Spleen (tissue), 11 donors: ENCODE measurements around the gene MASP1. TPM values are rescaled to one million over a fixed set of nuclear protein-coding genes. Genes with fewer than 3 reads are reported as not detected.

Experiments used
- DNase-seq: peaks from one replicate; pipeline ENCODE4 v3.0.0-alpha.2; 2020
- H3K27ac ChIP-seq, 8 donors: fragments of 200-600 bp; sonication (generic) in 7 of 8; 1 replicate in 4 of 8; 2 replicates in 4 of 8; pipeline versions ENCODE4 v1.5.0 to v1.8.0; 2016 to 2021; ENCODE audit warnings: inconsistent platforms in 4 of 8, mild to moderate bottlenecking in 4 of 8, moderate library complexity in 1 of 8
- H3K27me3 ChIP-seq, 7 donors: fragments of 200-600 bp; sonication (generic) in 6 of 7; replicated peaks in 1 of 7; 1 replicate in 4 of 7; 2 replicates in 3 of 7; pipeline versions ENCODE4 v1.5.0 to v1.8.0; 2016 to 2021; ENCODE audit warnings: inconsistent platforms in 3 of 7, mild to moderate bottlenecking in 1 of 7
- H3K36me3 ChIP-seq, 6 donors: fragments of 200-600 bp; sonication (generic) in 5 of 6; 1 replicate in 4 of 6; 2 replicates in 2 of 6; pipeline versions ENCODE4 v1.5.0 to v1.8.0; 2016 to 2021; ENCODE audit warnings: inconsistent platforms in 2 of 6
- H3K4me1 ChIP-seq, 6 donors: fragments of 200-600 bp; sonication (generic) in 5 of 6; 1 replicate in 3 of 6; 2 replicates in 3 of 6; pipeline versions ENCODE4 v1.5.0 to v1.8.0; 2016 to 2021; ENCODE audit warnings: inconsistent platforms in 3 of 6
- H3K4me3 ChIP-seq, 8 donors: fragments of 200-600 bp; sonication (generic) in 7 of 8; 1 replicate in 4 of 8; 2 replicates in 4 of 8; pipeline versions ENCODE4 v1.5.0 to v1.8.0; 2016 to 2021; ENCODE audit warnings: inconsistent platforms in 4 of 8, mild to moderate bottlenecking in 4 of 8, moderate library complexity in 2 of 8
- H3K9me3 ChIP-seq, 8 donors: fragments of 200-600 bp; sonication (generic) in 7 of 8; 1 replicate in 4 of 8; 2 replicates in 4 of 8; pipeline versions ENCODE4 v1.5.0 to v1.8.0; 2016 to 2021; ENCODE audit warnings: inconsistent platforms in 4 of 8
- CTCF ChIP-seq, 11 experiments: fragments of 200-600 bp in 7 of 11; fragments of 450-650 bp in 4 of 11; sonication (generic) in 4 of 11; IDR thresholded peaks in 8 of 11; conservative IDR thresholded peaks in 3 of 11; 1 replicate in 7 of 11; 2 replicates in 4 of 11; pipeline versions ENCODE4 v1.4.0 to v1.8.0; 2016 to 2021; ENCODE audit warnings: antibody characterized with exemption in 11 of 11, inconsistent platforms in 4 of 11, mild to moderate bottlenecking in 1 of 11
- POLR2A ChIP-seq, 3 donors: fragments of 450-650 bp; IDR thresholded peaks; one replicate each; pipeline ENCODE4 v1.5.1; 2017; ENCODE audit warnings: antibody characterized with exemption in 3 of 3, mild to moderate bottlenecking in 1 of 3
- POLR2AphosphoS5 ChIP-seq, 3 donors: sonication (generic); formaldehyde crosslinking; IDR thresholded peaks; one replicate each; pipeline ENCODE4 v1.5.1; 2017; ENCODE audit warnings: antibody characterized with exemption in 3 of 3
- WGBS, 5 donors: extraction: QIAGEN DNeasy Blood & Tissue Kit in 3 of 5; methylation state at CpG; one replicate each; pipeline versions ENCODE4 v1.1.5 to v1.1.7; 2013 to 2018; 5-methylcytosine and 5-hydroxymethylcytosine counted together
- intact Hi-C: fragments of 100-400 bp; cut with DNase I; formaldehyde crosslinking; loops from one replicate; pipeline ENCODE4 v1.15.0; 2023; ENCODE audit warnings: low total_unique reads
- polyA plus RNA-seq, 3 donors: library from polyadenylated mRNA; stranded (reverse); fragments of 200-250 nt; gene quantifications; one replicate each; pipeline ENCODE4 v1.2.1, GENCODE V29; 2013
- total RNA-seq, 7 donors: library from RNA; depleted of rRNA in 3 of 7; stranded (reverse); fragments of >200 nt in 3 of 7; fragmentation: NEBNext Ultra II Directional in 4 of 7; extraction: Animal tissue kit (Norgen Biotek cat#: 25700) in 4 of 7; gene quantifications; one replicate each; pipeline versions ENCODE4 v1.1.0 to v1.2.1, GENCODE V29; 2016 to 2021
- donor health status: healthy with polysubstance abuse.
- donor health status: DM: no; HTN: no; CAD: no; lungs with moderate emphysema.
- donor health status: DM: no; HTN: no; CAD: no.
- donor health status: Bipolar disorder and iron deficiency.
- donor health status: healthy.
- donor health status: DM: no; HTN: no; CAD: no.
- donor health status: DM: yes; HTN: yes; CAD: no.

MASP1 gene
- total and polyA plus RNA-seq, 10 donors: 0.05 to 1.9 (median 0.39) TPM; not detected in 2

GRCh38 chr3:187305881-187306280 lies 14.3 kb upstream of the MASP1 start:
- Histone ChIP-seq H3K4me1 (no peaks in the 10 kb centered on the region), H3K27ac (no peak overlapping the region), H3K4me3 (no peak overlapping the region), H3K36me3 (no peaks in the 10 kb centered on the region), H3K27me3 (peaks cover 0 to 16% (median 0%) of the 10 kb centered on the region in 7 donors), H3K9me3 (peaks cover 0 to 7% (median 0%) of the 10 kb centered on the region in 8 donors)
- TF ChIP-seq CTCF (IDR thresholded peaks at IDR 0.05 in 8 of 11, conservative IDR thresholded peaks at IDR 0.05 in 3 of 11) (no peak), POLR2AphosphoS5 (IDR thresholded peaks at IDR 0.05) (no peak), POLR2A (IDR thresholded peaks at IDR 0.05) (no peak)
- DNase-seq: no peak
- 66 to 85% (median 78%) methylated on average over 7 of the region's 7 CpGs for WGBS, 5 donors
- intact Hi-C loops: no loop called here

- no peaks in the 10 kb centered on the region for H3K4me1 ChIP-seq
- H3K9me3 ChIP-seq: peaks cover 0 to 7% (median 0%) of the 10 kb centered on the region in 8 donors
- intact Hi-C loops: no loop called here
- 90 to 98% (median 92%) methylated on average over 4 of the region's 4 CpGs for WGBS, 5 donors
- H3K27me3 ChIP-seq: peaks cover 0 to 28% (median 0%) of the 10 kb centered on the region in 7 donors
- H3K4me3 ChIP-seq: no peak overlapping the region
- H3K27ac ChIP-seq: no peak overlapping the region
- no peak for DNase-seq
- H3K36me3 ChIP-seq: no peaks in the 10 kb centered on the region
- TF ChIP-seq CTCF (IDR thresholded peaks at IDR 0.05 in 8 of 11, conservative IDR thresholded peaks at IDR 0.05 in 3 of 11) (no peak), POLR2AphosphoS5 (IDR thresholded peaks at IDR 0.05) (no peak), POLR2A (IDR thresholded peaks at IDR 0.05) (no peak)
Observed at GRCh38 chr3:187299611-187300010, 8.1 kb upstream of the MASP1 start.

GRCh38 chr3:187296911-187297310 lies 5.4 kb upstream of the MASP1 start:
- H3K27ac ChIP-seq: no peak overlapping the region
- no peak for DNase-seq
- 69 to 88% (median 81%) methylated on average over 2 of the region's 2 CpGs for WGBS, 5 donors
- TF ChIP-seq POLR2AphosphoS5 (IDR thresholded peaks at IDR 0.05) (no peak), POLR2A (IDR thresholded peaks at IDR 0.05) (no peak), CTCF (IDR thresholded peaks at IDR 0.05 in 8 of 11, conservative IDR thresholded peaks at IDR 0.05 in 3 of 11) (no peak)
- H3K36me3 ChIP-seq: no peaks in the 10 kb centered on the region
- no peak overlapping the region for H3K4me3 ChIP-seq
- H3K4me1 ChIP-seq: no peaks in the 10 kb centered on the region
- peaks cover 0 to 33% (median 0%) of the 10 kb centered on the region in 7 donors for H3K27me3 ChIP-seq
- intact Hi-C loops: no loop called here
- H3K9me3 ChIP-seq: peaks cover 0 to 7% (median 0%) of the 10 kb centered on the region in 8 donors

- no peak overlapping the region for H3K4me3 ChIP-seq
- peaks cover 0 to 40% (median 0%) of the 10 kb centered on the region in 7 donors for H3K27me3 ChIP-seq
- WGBS, 5 donors: 65 to 89% (median 76%) methylated on average over 3 of the region's 3 CpGs
- DNase-seq: no peak
- TF ChIP-seq CTCF (IDR thresholded peaks at IDR 0.05 in 8 of 11, conservative IDR thresholded peaks at IDR 0.05 in 3 of 11) (no peak), POLR2A (IDR thresholded peaks at IDR 0.05) (no peak), POLR2AphosphoS5 (IDR thresholded peaks at IDR 0.05) (no peak)
- no peak overlapping the region for H3K27ac ChIP-seq
- no peaks in the 10 kb centered on the region for H3K9me3 ChIP-seq
- intact Hi-C loops: no loop called here
- no peaks in the 10 kb centered on the region for H3K36me3 ChIP-seq
- no peaks in the 10 kb centered on the region for H3K4me1 ChIP-seq
Observed at GRCh38 chr3:187296058-187296457, 4.5 kb upstream of the MASP1 start.
